C1 segment of cervical spinal cord (tissue), 14 donors: ENCODE results near the gene ZNF12.
A peak's percentile ranks its signal among the peaks of the same experiment; 100 is the strongest.
"Not testable (repeated sequence)": the region's sequence is repeated elsewhere in the genome, so short reads cannot be mapped to it uniquely, and the experiment has no call there.

Experiments
- DNase-seq, 14 donors: peaks; one replicate each; lab custom pipeline; 2025; lab: John Stamatoyannopoulos, UW

ZNF12 gene

DNA sequence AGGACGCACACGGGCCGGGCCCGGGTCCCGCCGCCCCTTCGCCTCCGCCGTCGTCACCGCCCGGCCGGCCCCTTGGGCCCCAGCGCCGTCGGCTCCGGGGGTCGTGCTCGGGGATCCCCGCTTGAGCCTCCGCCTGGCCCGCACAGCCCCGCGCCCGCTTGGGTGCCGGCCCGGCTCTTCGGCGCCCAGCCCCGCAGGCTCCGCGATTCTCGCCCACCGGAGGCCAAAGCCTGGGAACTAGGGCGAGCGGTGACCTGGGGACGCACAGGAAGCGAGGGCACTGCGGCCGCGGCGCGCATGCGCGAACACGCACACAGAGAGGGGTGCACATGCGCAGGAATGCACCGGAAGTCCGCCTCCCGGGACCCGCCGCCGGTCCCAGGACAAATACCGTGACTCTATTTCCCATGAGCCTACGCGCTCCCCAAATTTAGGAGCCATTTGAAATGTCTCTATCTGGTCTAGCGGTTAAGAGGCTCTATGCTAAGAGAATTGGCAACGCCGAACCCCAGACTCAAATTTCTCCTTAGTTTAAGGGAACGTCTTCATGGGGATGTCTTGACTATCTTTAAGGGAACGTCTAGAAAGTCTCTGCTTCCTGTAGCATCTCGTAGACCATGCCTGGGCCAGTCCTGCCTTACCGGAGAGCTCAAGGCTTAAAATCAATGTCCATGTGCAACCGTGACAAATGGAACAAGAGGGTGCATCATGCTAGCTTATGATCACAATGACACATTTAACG lies at the start of gene ZNF12:
Gene ZNF12 (minus strand): TSS at position 282 of the 742 bp plus-strand sequence. CDS start 1,774 bp downstream, outside the sequence.
- DNase-seq, result peak; percentile 60 to 97 (median 92)

DNA sequence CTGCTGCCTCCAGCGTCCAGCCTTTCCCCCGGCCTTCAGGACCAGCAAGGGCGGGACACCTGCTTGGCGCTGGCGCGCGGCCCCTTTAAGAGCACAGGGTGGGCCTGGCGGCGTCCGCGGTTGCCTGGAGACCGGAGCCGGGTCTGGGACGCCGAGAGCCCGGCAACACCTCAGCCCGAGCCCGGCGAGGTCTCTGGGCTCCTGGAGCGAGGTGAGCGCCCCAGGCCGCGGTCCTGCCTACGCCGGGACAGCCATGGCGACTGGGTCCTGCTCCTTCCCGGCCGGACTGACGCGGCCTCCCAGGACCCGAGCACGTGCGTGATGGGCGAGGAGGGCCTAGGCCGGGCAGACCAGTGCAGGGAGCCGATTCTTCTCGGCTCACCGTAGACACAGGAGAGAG lies 47.2 kb upstream of the ZNF12 start, which contains the start of gene RSPH10B2:
Gene RSPH10B2 (plus strand): TSS at position 140 of the 400 bp plus-strand sequence. CDS start 3,575 bp downstream, outside the sequence.
- not testable (repeated sequence) for DNase-seq

DNA sequence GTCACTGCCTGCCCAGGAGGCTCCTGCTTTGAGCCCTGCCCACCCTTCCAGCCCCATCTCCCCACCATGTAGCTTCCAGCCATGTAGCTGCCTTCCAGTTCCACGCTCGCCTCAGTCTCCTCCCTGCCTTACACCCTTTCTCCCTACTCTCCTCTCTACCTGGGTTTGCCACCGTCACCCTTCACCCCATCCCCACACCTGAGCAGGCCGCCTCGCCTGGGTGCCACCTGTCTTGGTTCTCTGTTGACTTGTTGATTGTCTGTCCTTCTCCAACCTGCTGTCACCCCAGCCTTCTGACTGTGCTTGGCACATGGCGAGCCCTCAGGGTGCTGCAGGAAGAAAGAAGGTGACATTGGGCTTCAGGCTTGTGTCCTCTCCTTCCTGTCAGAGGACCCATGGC lies 43.4 kb upstream of the ZNF12 start:
- not testable (repeated sequence) for DNase-seq

DNA sequence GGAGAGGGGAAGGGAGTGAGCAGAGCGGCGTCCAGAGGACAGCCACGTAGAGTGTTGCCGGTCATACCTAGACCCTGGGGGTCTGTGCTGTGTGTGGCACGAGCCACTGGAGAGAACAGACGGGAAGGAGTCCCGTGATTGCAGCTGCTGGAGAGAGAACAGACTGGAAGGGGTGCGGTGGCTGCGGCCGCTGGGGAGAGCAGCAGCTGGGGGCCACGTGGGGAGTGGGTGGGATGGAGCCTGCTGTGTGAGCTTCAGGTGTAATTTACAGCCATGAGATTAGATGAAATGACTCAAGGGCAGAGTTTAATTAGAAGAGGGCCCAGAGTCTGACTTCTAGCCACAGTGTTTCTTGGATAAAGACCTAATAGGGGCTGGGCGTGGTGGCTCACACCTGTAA lies 42.6 kb upstream of the ZNF12 start:
- DNase-seq, result not testable (repeated sequence)

DNA sequence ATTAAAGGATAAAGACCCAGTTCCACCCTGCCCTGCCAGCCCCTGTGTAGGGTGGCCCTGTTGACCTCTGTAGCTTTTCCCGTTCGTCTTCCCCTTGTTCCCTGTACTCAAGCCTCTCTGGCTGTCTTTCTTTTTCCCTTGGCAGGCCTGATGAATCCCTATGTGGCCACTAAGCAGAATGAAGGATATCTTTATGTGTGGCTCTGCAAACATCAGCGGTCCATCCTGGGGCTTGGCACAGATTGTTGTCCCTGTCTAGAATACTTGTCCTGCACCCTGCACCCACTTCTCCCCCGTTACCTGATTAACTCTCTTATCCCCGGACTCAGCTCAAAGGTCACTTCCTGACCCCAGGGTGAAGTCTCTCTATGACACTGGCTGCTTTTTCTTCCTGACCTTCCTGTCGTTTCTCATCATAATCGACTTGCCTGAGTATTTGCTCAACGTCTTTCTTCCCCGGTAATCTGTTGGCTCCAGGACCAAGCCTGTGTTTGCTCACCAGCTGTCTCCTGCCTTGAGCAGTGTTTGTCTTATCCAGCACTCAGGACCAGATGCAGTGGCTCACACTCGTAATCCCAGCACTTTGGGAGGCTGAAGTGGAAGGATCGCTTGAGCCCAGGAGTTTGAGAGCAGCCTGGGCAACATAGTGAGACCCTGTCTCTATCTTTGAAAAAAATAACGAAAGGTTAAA lies 37.8 kb upstream of the ZNF12 start:
- not testable (repeated sequence) for DNase-seq

DNA sequence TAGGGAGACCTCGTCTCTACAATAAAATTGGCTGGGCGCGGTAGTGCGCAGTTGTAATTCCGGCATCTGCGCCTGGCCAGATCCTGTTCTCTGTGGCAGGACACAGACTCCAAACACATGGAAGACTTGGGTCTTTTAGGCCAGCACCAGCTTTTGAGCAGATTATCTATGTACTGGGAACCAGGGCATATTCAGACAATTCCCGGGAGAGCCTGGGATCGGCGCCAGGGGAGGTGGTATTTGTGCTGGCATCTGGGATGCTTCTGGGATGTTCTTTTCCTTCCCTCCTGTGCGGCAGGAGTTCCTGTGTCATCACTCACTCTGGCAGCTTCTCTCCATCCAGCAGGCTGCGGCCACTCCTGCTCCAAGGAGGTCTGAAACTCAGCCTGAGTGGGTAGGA lies 31.7 kb upstream of the ZNF12 start:
- not testable (repeated sequence) for DNase-seq

DNA sequence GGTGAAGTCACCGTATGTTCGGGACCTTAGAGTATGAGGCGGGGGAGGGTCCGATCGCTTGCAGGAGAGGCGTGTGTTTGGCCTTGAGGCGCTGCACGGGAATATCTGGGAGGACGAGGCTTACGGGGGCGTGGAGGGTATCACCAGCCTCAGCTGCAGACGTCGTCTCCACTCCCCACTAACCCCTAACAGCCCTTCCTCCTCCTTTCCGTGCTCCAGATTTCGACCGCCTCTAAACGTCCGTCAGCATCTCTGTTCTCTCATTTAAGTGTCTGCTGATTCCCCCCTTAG lies 23.5 kb upstream of the ZNF12 start:
- no peak for DNase-seq

DNA sequence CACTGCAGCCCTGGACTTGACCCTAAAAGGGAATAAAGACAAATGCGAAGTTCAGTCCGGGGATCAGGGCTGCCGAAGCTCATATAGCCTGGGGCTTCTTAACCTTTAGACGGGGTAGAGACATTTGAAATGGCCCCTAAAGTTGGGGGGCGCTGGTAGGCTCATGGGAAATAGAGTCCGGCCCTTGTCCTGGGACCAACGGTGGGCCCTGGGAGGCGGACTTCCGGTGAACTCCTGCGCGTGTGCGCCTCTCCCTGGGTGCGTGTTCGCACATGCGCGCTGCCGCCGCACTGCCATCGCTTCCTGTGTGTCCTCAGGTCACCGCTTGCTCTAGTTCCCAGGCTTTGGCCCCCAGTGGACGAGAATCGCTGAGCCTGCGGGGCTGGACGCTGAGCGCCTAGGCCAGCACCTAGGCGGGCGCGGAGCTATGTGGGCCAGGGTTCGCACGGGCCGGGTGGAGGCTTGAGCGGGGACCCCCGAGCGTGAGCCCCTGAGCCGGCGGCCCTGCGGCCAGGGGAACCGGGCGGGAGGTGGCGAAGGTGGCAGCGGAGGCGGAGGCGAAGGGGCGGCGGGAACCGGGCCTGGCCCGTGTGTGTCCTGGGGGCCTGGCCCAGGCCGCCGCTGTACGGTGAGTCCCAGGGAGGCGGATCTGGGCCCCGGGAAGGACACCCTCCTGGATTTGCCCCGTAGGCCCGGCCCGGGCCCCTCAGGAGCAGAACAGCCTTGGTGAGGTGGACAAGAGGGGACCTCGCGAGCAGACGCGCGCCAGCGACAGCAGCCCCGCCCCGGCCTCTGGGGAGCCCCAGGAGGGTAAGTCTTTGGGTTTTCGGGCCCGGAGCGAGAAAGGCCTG lies 23.0 kb upstream of the ZNF12 start:
- DNase-seq, result peak; percentile 66 to 97 (median 93)

DNA sequence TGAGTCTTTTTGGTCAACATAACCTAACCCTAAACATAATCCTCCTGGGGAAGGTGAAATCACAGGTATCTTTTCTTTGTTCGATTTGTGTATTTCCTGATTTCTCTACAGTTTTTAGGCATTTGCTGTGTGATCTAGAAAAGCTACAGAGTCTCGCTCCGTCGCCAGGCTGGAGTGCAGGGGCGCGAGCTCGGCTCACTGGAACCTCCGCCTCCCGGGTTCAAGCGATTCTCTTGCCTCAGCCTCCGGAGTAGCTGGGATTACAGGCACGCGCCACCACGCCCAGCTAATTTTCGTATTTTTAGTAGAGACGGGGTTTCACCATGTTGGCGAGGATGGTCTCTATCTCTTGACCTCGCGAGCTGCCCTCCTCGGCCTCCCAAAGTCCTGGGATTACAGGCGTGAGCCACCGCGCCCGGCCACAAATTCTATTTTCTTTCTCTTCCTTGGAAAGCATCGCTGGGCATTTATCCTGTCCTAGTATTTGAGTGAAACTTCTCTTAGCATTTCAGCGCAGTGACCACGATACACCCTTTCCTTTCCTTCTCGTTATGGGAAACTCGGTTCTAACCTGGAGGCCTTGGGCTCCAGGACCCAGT lies 22.2 kb upstream of the ZNF12 start:
- not testable (repeated sequence) for DNase-seq

DNA sequence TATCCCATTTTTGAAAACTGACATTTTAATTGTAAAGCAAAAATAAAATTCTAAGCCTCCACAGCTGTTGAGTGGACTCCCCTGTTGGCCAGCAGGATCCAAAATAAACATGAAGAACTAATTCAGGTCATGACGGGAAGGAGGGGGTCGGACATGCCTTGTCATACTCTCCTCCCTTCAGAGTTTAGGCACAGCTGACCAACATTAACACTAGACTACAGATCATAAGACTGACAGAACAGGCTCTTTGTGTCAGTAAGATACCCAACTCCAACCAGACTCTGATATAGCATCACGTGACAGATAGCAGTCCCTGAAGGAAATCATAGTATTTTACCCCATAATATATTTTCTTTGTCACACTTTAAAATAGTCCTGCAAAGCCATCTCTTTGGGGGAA lies 20.9 kb upstream of the ZNF12 start:
- DNase-seq, result no peak

DNA sequence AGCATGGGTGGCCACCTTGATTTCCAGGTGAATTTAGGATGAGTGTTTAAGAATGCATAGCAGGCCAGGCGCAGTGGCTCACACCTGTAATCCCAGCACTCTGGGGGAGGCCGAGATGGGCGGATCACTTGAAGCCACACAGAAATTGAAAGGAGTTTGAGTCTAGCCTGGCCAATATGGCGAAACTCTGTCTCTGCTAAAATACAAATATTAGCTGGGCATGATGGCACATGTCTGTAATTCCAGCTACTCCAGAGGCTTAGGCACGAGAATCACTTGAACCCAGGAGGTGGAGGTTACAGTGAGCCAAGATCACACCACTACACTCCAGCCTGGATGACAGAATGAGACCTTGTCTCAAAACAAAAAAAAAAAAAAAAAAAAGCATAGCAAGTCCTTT lies 19.6 kb upstream of the ZNF12 start:
- DNase-seq, result not testable (repeated sequence)

DNA sequence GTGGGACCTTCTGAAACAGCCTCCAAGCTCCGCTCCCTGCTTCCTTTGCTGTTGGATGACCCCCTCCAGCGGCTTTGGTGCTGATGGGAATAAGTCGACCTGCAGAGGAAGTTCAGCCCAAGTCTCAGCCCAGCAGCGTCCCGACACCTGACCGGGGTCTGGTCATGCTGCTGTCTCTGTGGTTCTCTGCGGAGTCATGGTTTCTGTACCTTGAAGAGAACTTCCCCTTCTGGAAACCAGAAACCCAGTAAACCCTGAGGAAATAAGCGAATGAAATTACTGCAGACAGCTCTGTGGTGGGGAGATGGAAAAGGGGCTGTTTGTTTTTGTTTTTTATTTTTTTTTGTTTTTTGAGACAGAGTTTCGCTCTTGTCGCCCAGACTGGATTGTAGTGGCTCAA lies 18.3 kb upstream of the ZNF12 start:
- peak in 4 of 14 donors; percentile 1 to 19 (median 14) for DNase-seq

DNA sequence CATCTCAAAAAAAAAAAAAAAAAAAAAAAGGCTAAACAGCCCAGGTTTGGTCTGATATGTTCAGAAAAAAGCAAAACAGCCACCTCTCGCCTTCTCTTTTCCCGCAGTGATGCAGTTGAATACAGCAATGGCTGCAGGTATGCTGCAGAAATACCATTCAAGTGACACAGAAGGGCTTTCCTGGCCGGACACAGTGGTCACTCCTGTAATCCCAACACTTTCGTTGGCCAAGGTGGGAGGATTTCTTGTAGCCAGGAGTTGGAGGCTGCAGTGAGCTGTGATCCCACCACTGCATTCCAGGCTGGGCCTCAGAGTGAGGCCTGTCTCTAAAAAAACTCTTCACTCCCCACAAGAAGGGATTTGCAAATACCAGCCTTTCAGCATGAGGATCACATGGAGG lies 17.6 kb upstream of the ZNF12 start:
- DNase-seq, result not testable (repeated sequence)

DNA sequence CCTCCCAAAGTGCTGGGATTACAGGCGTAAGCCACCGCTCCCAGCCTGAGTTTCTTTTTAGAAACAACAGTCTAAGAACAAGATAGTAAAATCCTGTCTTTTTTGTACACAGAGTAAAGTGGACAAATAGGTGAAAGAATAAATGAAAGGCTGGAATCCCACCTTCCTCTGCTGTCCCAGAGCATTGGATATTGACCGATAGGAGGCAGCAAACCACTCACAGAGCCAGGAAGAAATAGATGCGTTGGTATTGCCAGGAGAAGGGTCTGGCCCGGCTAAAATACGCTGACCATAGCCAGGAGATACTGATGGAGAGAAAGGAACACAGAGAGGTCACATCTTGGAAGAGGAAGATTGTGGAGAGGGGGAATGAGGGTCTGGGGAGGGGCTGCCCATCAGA lies 11.4 kb upstream of the ZNF12 start:
- DNase-seq, result no peak

DNA sequence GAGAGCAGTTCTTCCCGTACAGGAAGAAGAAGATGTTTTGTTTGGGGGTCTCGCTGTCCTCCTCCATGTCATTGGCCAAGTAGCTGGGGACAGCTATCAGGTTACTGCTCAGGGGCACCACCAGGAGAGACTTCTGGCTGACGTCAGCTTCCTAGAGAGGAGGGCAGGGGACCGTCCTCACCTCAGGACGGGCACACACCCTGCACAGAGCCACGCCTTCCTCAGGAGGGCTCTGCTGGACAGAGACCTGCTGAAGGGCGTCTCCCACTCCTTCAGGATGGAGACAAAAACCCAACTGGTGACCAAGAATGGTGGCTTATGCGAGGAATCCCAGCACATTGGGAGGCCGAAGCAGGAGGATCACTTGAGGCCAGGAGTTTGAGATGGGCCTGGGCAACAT lies 9.2 kb upstream of the ZNF12 start:
- DNase-seq, result not testable (repeated sequence)

DNA sequence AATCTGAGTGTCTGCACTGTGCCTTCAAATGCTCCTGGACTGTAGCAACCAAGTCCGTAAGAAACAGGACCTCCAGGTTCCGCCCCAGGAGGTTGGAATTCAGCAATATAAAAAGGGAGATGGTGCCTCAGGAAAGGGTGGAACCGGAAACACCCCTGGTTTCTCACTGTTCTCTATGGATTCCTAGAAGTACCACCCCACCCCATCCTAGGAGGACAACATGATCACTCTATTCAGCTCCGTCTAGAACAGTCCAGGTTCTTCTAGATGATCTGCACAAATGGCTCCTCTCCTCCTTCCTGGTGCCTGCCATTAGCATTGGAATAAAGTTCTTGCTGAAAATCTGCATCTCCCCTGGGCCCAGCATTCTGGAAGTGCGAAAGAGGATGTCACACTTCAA lies 7.6 kb upstream of the ZNF12 start:
- no peak for DNase-seq

DNA sequence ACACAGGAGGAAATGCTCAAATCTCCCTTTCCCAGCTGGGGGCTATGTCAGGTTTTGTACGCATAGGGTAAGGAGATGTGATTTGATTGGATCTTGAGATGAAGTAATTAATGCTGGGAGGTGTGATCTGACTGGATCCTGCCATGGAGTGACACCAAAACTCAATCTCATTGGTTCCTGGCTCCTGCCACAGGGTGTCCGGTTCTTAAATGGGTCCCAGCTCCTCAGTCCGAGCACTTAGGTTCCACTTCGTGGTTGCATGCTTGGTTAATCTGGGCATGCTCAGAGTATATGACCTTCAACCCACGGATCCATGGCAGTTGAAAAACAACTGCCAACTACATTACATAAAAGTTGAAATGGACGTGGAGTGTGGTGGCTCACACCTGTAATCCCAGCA lies 3.1 kb upstream of the ZNF12 start:
- DNase-seq, result no peak

DNA sequence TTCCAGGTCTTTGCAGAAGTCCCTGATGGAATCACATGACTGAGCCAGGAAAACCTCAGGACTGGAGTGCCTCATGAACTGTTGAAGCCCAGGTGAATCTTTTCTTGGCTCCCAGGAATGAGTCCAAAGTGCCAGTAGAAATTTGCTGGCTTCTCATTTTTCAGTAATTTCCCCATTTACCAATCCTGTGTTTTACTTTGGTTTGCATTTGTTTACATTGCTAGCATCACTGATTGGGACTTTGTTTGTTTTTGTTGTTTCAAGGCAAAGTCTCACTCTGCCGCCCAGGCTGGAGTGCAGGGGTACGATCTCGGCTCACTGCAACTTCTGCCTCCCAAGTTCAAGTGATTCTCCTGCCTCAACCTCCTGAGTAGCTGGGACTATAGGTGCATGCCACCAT lies 1.6 kb upstream of the ZNF12 start:
- DNase-seq, result no peak

DNA sequence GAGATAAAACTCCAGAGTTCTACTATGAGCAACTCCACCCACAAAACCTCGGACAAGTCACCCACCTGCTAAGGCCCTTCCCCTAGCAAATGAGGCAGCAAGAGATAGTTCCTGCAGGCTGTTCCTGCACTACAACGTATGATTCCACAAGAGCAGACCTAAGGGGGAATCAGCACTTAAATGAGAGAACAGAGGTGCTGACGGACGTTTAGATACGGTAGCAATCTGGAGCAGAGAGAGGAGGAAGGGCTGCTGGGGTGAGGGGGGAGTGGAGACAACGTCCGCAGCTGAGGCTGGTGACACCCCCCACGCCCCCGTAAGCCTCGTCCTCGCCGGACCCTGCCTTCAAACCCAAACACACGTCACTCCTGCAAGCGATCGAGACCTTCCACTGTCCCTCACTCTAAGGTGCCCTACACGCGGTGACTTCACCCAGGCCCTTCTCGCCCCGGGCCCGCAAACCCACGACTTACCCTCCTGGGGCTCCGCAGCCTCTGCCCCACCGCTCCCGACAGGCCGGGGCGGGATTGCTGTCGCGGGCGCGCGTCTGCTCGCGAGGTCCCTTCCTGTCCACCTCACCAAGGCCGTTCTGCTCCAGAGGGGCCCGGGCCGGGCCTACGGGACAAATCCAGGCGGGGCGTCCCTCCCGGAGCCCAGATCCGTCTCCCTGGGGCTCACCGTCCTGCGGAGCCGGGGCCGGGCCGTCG lies 635 bp downstream of the ZNF12 start:
- peak in 4 of 14 donors; percentile 20 to 57 (median 33) for DNase-seq

DNA sequence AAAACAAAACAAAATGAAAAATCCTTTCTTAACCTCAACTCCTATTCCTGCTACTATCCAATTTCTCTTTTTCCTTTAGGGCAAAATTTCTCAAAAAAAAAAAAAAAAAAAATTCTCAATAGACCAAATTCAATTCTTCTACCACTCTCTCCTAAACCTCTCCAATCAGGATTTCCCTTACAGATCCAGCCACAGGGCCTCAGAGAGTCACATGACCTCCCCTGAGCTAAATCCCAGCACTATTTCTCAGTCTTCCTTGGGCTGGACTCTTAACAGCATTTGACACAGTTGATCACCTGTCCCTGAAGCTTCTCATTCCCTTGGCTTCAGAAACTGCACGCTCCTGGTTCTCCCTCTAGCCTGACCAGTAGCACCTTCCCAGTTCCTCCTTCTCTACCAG lies 4.9 kb downstream of the ZNF12 start:
- DNase-seq, result no peak

DNA sequence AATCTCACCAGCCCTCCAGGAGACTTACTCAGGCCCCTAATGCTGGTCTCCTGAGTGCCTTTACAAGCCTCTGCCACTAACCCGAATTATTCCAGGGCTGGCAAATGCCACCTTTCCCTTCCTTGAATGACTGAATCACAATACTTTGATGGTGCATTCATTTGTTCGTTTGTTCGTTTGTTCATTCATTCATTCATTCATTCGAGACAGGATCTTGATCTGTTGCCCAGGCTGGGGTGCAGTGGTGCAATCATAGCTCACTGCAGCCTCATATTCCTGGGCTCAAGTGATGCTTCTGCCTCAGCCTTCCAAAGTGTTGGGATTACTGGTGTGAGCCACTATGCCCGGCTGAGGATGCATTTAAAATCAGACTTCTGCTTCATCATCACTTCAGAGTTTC lies 6.0 kb downstream of the ZNF12 start:
- DNase-seq, result no peak
